KOPT-K1 (cell line): ENCODE data around the gene ASCC1.
"Not testable (repeated sequence)": the region's sequence is repeated elsewhere in the genome, so short reads cannot be mapped to it uniquely, and the experiment has no call there.

ENCODE experiments used
- H3K27ac ChIP-seq: fragments of 200-600 bp; sonication (generic); 2 replicates; pipeline ENCODE4 v1.5.1; 2016; ENCODE audit warnings: antibody characterized with exemption, mild to moderate bottlenecking, low read depth, low read length; ENCODE audit not compliant: poor library complexity, severe bottlenecking
- H3K36me3 ChIP-seq: fragments of 200-600 bp; sonication (generic); 2 replicates; pipeline ENCODE4 v1.5.1; 2017; ENCODE audit warnings: antibody characterized with exemption, mild to moderate bottlenecking, low read length, moderate library complexity; ENCODE audit not compliant: insufficient read depth
- H3K9me3 ChIP-seq: fragments of 200-600 bp; sonication (generic); 2 replicates; pipeline ENCODE4 v1.5.1; 2017; ENCODE audit warnings: antibody characterized with exemption, low read length, mild to moderate bottlenecking; ENCODE audit not compliant: insufficient read depth, poor library complexity, severe bottlenecking

ASCC1 gene

DNA sequence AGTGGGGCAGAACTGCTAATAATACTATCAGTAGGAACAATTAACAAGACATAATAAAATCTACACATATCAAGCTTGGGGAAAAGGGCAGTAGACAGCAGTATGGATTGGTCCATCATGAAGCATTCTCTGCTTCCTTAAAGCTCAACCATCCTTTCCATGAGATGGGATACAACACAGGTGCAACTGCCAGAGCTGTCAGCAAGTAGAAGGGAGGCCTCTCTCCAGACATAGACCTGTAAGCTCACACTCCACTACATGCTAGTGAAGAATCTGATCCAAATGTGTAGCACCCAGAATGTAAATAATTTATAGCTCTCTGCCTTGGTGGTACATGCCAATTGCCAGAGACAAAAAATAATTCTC lies 41.8 kb downstream of the ASCC1 start:
- H3K27ac ChIP-seq = no peak overlapping the region
- peaks cover 12% of the 10 kb centered on the region for H3K36me3 ChIP-seq
- no peaks in the 10 kb centered on the region for H3K9me3 ChIP-seq

DNA sequence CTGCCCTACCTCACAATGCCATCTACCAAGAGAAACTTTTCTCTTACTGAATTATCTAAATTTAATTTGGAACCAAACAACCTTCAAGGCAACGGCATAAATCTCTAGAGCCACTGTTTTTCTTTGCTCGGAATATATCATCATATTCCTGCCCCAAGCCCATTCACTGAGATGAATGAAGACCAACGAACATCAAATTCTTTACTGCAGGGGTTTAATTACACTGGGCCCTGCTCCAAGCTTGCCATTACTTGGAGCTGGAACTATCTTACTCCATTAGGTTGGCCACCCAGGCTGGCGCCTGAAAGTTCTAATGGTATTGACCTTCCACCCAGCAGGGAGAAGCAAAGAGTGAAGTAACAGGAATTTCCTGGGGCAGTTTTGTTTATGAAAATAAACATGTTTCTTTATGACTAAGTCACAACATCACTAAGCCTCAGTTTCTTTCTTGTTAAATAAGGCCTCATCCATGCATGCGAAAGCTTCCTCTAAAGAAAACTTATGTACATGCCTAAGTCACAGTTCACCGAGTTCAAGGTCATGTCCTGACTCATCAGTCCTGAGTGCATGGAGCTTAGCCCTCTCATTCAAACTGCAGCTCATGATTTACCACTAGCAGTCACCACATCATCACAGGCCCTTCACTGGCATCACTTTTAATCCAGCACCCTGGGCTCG lies 42.3 kb downstream of the ASCC1 start:
- Histone ChIP-seq H3K36me3 (peaks cover 7% of the 10 kb centered on the region), H3K27ac (no peak overlapping the region), H3K9me3 (no peaks in the 10 kb centered on the region)

DNA sequence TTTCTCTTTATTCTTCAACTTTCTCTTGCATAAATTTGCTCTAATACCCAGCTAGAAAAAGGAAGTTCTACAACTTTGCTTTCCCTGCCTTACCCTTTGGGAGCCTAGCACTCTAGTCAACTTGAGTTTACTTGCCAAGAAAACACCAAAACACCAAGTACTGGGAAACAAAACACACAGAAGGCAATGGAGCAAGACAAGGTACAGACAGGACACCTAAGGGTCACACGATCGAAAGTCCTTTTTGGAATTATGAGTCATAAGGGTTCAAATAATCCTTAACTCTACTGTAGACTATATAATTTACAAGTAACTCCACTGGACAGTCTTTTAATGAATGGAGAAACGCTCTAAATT lies 42.8 kb downstream of the ASCC1 start:
- H3K27ac ChIP-seq = no peak overlapping the region
- H3K9me3 ChIP-seq = no peaks in the 10 kb centered on the region
- H3K36me3 ChIP-seq = peaks cover 2% of the 10 kb centered on the region

DNA sequence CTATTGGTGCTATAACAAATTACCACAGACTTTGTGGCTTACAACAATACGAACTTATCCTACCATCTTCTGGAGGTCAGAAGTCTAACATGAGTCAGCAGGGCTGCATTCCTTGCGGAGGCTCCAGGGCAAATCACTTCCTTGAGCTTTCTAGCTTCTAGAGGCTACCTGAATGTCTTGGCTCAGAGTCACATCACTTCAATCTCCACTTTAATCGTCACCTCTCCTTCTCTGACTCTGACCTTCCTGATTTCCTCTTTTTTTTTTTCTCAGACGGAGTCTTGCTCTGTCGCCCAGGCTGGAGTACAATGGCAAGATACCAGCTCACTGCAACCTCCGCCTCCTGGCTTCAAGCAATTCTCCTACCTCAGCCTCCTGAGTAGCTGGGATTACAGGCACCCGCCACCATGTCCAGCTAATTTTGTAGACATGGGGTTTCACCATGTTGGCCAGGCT lies 44.9 kb downstream of the ASCC1 start:
- H3K36me3 ChIP-seq = no peaks in the 10 kb centered on the region; the same call in 1 of the 2 replicates
- H3K27ac ChIP-seq = no peak overlapping the region
- no peaks in the 10 kb centered on the region for H3K9me3 ChIP-seq

DNA sequence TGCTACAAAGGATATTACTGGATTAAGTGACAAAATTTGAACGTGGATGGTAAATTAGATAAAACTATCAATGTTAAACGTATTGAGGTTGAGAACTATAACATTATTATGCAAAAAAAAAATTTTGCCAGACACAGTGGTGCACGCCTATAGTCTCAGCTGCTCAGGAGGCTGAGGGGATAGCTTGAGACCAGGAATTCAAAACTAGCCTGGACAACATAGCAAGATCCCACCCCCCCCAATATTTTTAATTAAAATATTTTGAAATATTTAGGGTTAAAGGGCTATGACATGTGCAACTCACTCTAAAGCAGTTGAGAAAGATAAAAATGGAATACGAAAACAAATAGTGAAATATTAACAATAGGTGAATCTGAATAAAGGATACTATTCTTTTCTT lies 45.3 kb downstream of the ASCC1 start:
- H3K9me3 ChIP-seq = no peaks in the 10 kb centered on the region
- no peaks in the 10 kb centered on the region; the same call in 1 of the 2 replicates for H3K36me3 ChIP-seq
- no peak overlapping the region for H3K27ac ChIP-seq

DNA sequence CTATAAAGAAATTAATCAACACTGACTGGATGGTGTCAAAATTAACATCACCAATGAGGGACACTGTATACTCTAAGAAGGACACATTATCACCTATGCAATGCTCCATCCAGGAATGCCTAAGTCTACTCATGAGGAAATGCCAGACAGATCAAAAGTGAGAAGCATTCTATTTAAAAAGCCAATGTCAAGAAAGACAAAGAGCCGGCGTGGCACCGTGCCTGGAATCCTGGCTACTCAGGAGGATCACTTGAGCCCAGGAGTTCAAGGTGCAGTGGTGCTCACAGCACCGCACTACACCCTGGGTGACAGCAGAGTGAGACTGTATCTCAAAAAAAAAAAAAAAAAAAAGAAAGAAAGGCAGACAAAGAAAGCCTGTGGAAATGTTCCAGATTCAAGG lies 45.8 kb downstream of the ASCC1 start:
- Histone ChIP-seq H3K27ac (no peak overlapping the region), H3K9me3 (no peaks in the 10 kb centered on the region)

DNA sequence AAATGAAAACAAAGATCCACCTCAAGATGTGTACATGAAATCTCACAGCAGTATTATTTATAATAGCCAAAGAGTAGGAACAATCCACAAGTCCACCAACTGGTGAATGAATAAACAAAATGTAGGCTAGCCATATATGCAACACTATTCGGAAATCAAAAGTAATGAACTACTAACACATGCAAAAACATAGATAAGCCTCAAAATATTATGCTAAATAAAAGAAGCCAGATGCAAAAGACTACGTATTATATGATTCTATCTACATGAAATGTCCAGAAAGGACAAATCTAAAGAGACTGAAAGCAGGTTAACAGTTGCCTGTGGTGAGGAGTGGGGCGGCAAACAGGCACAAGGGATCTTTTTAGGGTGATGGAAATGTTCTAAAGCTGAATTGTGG lies 49.0 kb downstream of the ASCC1 start:
- Histone ChIP-seq H3K36me3 (no peaks in the 10 kb centered on the region; the same call in 1 of the 2 replicates), H3K27ac (no peak overlapping the region), H3K9me3 (no peaks in the 10 kb centered on the region)

More for the DNA sequence above, 45.8 kb downstream of the ASCC1 start:
- H3K36me3 ChIP-seq = no peaks in the 10 kb centered on the region; the same call in 1 of the 2 replicates

DNA sequence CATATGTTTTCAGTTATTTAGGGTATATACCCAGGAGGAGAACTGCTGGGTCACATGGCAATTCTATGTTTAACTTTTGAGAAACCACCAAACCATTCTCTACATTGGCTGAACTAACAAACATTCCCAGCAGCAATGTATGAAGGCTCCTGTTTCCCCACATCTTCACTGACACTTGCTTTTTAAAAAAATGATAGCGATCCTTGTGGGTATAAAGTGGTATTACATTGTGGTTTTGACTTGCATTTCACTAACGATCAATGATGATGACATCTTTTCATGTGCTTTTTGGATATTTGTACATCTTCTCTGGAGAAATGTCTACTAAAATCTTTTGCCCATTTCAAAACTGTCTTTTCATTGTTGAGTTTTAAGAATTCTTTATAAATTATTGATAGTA lies 51.5 kb downstream of the ASCC1 start:
- H3K9me3 ChIP-seq = no peaks in the 10 kb centered on the region
- H3K36me3 ChIP-seq = peaks cover 14% of the 10 kb centered on the region
- no peak overlapping the region for H3K27ac ChIP-seq

DNA sequence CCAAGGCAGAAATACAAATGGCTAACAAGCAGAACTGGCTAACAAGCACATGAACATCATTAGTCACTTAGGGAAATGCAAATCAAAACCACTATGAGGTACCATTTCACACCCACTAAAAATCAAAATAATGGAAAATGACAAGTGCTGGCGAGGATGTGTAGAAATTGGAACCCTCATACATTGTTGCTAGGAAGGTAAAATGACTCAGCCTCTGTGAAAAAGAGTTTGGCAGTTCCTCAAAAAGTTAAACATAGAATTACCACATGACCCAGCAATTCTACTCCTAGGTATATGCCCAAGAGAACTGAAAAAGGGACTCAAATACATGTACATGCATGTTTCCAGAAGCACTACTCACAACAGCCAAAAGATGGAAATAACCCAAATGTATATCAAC lies 53.1 kb downstream of the ASCC1 start:
- Histone ChIP-seq H3K27ac (no peak overlapping the region), H3K36me3 (peaks cover 14% of the 10 kb centered on the region), H3K9me3 (no peaks in the 10 kb centered on the region)

DNA sequence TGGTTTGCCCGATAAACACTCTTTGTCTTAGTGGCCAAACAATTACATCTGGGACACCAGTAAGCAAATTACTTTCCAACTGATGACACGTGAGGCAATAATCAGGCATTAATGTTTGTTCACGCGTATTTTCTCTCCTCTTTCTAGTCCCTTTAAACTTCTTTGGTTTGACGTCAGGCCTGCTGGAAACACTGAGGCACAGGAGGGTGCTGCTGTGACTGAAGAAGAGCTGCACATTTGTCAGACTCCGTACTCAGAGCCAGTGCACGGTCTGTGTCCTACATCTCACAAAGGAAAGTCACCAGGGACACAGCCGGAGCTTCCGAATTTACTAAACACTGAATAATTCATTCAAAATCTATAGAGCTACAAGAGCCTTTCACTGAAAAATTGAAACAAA lies 57.9 kb downstream of the ASCC1 start:
- Histone ChIP-seq H3K9me3 (no peaks in the 10 kb centered on the region), H3K36me3 (peaks cover 14% of the 10 kb centered on the region), H3K27ac (no peak overlapping the region)

DNA sequence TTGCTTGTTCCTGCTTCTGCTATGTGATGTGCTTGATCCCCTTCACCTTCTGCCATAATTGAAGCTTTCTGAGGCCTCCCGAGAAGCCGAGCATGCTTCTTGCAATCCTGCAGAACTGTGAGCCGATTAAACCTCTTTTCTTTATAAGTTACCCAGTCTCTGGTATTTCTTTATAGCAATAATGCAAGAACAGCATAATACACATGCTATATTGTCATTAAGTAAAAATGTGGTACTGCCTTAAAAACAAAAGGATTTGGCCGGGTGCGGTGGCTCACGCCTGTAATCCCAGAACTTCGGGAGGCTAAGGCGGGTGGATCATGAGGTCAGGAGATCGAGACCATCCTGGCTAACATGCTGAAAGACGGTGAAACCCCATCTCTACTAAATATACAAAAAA lies 59.9 kb downstream of the ASCC1 start:
- no peak overlapping the region for H3K27ac ChIP-seq
- no peaks in the 10 kb centered on the region for H3K9me3 ChIP-seq
- peaks cover 15% of the 10 kb centered on the region for H3K36me3 ChIP-seq

DNA sequence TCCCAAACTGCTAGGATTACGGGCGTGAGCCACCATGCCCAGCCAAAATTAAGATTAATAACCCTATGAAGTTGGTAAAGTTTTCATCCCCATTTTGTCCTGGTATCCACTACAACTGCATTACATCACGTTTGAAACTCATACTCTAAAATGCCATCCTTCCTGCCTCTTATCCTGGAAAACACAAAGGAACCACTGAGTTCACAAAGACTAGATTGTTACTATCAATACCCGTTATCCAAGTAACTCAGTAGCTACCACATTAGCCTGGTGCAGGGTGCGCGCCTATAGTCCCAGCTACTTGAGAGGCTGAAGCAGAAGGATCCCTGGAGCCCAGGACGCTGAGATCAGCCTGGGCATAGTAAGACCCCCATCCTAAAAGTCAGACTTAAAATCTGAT lies 63.8 kb downstream of the ASCC1 start:
- no peaks in the 10 kb centered on the region for H3K9me3 ChIP-seq
- no peak overlapping the region for H3K27ac ChIP-seq
- 0 out of 2 replicates have a peak, but pooled peaks cover 5% of the 10 kb centered on the region for H3K36me3 ChIP-seq

DNA sequence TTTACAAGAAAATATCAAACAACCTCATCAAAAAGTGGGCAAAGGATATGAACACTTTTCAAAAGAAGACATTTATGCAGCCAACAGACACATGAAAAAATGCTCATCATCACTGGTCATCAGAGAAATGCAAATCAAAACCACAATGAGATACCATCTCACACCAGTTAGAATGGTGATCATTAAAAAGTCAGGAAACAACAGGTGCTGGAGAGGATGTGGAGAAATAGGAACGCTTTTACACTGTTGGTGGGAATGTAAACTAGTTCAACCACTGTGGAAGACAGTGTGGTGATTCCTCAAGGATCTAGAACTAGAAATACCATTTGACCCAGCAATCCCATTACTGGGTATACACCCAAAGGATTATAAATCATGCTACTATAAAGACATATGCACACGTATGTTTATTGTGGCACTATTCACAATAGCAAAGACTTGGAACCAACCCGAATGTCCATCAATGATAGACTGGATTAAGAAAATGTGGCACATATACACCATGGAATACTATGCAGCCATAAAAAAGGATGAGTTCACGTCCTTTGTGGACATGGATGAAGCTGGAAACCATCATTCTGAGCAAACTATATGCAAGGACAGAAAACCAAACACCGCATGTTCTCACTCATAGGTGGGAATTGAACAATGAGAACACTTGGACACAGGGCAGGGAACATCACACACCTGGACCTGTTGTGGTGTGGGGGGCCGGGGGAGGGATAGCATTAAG lies 65.2 kb downstream of the ASCC1 start:
- H3K9me3 ChIP-seq, H3K27ac ChIP-seq, H3K36me3 ChIP-seq: not testable (repeated sequence)

DNA sequence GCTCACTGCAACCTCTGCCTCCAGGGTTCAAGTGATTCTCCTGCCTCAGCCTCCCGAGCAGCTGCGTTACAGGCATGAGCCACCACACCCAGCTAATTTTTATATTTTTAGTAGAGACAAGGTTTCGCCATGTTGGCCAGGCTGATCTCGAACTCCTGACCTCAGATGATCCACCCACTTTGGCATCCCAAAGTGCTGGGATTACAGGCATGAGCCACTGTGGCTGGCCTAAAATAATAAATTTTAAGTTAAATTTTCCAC lies 68.8 kb downstream of the ASCC1 start:
- not testable (repeated sequence) for H3K27ac ChIP-seq, H3K9me3 ChIP-seq, H3K36me3 ChIP-seq

DNA sequence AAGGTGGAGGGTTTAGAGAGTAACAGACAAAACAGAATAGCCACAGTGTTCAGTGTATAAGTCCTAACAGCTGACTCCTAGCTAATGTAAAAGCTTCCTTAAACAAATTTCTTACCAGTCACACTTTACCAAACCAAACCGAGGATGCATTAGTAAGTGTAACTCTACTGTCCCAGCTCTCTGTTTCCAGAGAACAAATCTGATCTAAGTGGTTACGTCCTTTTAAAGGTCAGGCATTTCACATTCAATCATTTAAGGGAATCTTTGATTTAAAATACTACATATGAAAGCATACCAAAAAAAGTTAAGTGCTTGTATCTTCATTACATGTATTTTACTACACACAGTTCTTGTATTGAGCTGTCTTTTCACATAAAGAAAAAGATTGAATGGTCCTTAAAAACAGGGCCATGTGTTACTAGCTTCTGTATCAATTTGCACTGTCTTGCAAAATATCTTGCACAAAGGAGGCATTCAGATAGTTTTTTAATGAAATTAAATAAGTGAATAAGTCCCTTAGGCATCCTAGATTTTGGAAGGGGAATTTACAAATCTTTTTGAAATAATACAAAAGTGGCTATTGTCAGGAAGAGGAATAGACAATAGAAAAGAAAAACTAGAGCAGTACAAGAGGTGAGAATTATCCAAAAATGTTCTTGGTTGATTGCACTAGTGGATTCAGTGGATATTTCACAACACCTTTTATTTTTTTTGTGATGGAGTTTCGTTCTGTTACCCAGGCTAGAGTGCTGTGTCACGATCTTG lies 69.3 kb downstream of the ASCC1 start:
- Histone ChIP-seq H3K27ac (no peak overlapping the region), H3K9me3 (no peaks in the 10 kb centered on the region), H3K36me3 (no peaks in the 10 kb centered on the region)
